GM13977 (cell line): ENCODE results near the gene GPC5.

ENCODE experiments used
- DNase-seq: peaks from one replicate; pipeline ENCODE4 v3.0.0; 2012; ENCODE audit warnings: low spot score
- CTCF ChIP-seq: IDR thresholded peaks from 2 replicates; pipeline ENCODE4 v1.5.1; 2012; ENCODE audit warnings: mild to moderate bottlenecking, control low read depth; ENCODE audit not compliant: insufficient read depth; ENCODE audit errors: extremely low read depth, missing control alignments
- in situ Hi-C: fragments of 300-500 bp; cut with MboI; formaldehyde crosslinking; loops from one replicate; pipeline ENCODE4 v1.12.0; 2022; ENCODE audit warnings: low sequenced_read_pairs, low pct_unique_long_range_greater_than_20kb, mixed read lengths, inconsistent platforms; ENCODE audit not compliant: unreplicated experiment

The GPC5 gene

GRCh38 chr13:91644806-91645205, 246.4 kb downstream of the GPC5 start:
- in situ Hi-C loops, result no loop called here
- no peak for TF ChIP-seq CTCF
- no peak for DNase-seq

- no peak for DNase-seq
- in situ Hi-C loops, result no loop called here
- peak; percentile 50 for TF ChIP-seq CTCF
Measured at GRCh38 chr13:91647361-91647990, 249.1 kb downstream of the GPC5 start.

- in situ Hi-C loops, result no loop called here
- no peak for DNase-seq
- TF ChIP-seq CTCF, result no peak
Measured at GRCh38 chr13:91648012-91648411, 249.6 kb downstream of the GPC5 start.

GRCh38 chr13:91649456-91649855, 251.0 kb downstream of the GPC5 start:
- DNase-seq, result no peak
- in situ Hi-C loops, result no loop called here
- no peak for TF ChIP-seq CTCF

GRCh38 chr13:91652404-91653301, 254.2 kb downstream of the GPC5 start:
- no peak for TF ChIP-seq CTCF
- in situ Hi-C loops, result no loop called here
- no peak for DNase-seq

GRCh38 chr13:91655731-91656130, 257.3 kb downstream of the GPC5 start:
- TF ChIP-seq CTCF, result no peak
- DNase-seq, result no peak
- in situ Hi-C loops, result no loop called here
